ENCODE data around the gene GLT8D2. TPM values are rescaled to one million over a fixed set of nuclear protein-coding genes. Genes with fewer than 3 reads are reported as not detected.

GLT8D2 gene
- total and polyA plus RNA-seq, 2 donors (not counting 3 experiments of a cell fraction or from before 2014, with no cell fraction given), result 1.7 to 2.6 TPM

GRCh38 chr12:103998976-103999375 lies 51.0 kb downstream of the GLT8D2 start:
- Histone ChIP-seq H3K9me3 (replicated peaks; ENCODE audit: control insufficient read depth, insufficient read depth, low read length) (no peaks in the 10 kb centered on the region), H4K20me1 (replicated peaks; ENCODE audit: control insufficient read depth, extremely low read depth, insufficient read depth, low read length) (no peaks in the 10 kb centered on the region), H3K27me3 (ENCODE audit: control insufficient read depth in 2 of 2, insufficient read depth in 2 of 2, low read length in 2 of 2) (peaks cover 0 to 18% of the 10 kb centered on the region in 2 experiments), H3K9ac (replicated peaks; ENCODE audit: extremely low read depth, insufficient read depth, low read length) (no peak overlapping the region), H3K36me3 (ENCODE audit: control insufficient read depth in 2 of 2, extremely low read depth in 1 of 2, insufficient read depth in 2 of 2, low read length in 2 of 2) (no peaks in the 10 kb centered on the region), H3K4me1 (ENCODE audit: control insufficient read depth, extremely low read depth, insufficient read depth, low read length) (no peaks in the 10 kb centered on the region), H3K4me2 (ENCODE audit: insufficient read depth, low read length) (no peak overlapping the region), H3K27ac (ENCODE audit: insufficient read depth, low read depth, low read length) (no peak overlapping the region), H3K79me2 (ENCODE audit: control insufficient read depth, insufficient read depth, low read length) (no peaks in the 10 kb centered on the region), H3K9me1 (replicated peaks; ENCODE audit: control insufficient read depth, extremely low read depth, insufficient read depth, low read length) (no peaks in the 10 kb centered on the region), H3K4me3 (replicated peaks in 1 of 3; ENCODE audit: insufficient read depth in 1 of 3, low read depth in 1 of 3, low read length in 3 of 3) (no peak overlapping the region), H2AFZ (ENCODE audit: low read depth, low read length) (no peak overlapping the region)
- BruUV-seq (replicated peaks), result no TSS peak
- CTCF ChIA-PET, result no interaction called here
- DNase-seq (ENCODE audit: low read depth, low spot score), result no peak
- POLR2A ChIA-PET, result no interaction called here
- dilution Hi-C loops (cut with MboI; ENCODE audit: extremely low pct_ligation_motif_present, low sequenced_read_pairs), result no loop called here
- intact Hi-C loops (cut with micrococcal nuclease), result no loop called here
- no peak for FAIRE-seq
- no peak for TF ChIP-seq POLR2A (IDR thresholded peaks at IDR 0.05; ENCODE audit: low read depth, low read length)
- TF ChIP-seq GATA2 (IDR thresholded peaks at IDR 0.05; ENCODE audit: insufficient read depth, insufficient read length, low read depth, low read length), result no peak
- TF ChIP-seq POLR2AphosphoS5 (IDR thresholded peaks at IDR 0.05; ENCODE audit: insufficient read depth, low read depth, low read length), result no peak
- TF ChIP-seq MAX (IDR thresholded peaks at IDR 0.05; ENCODE audit: insufficient read depth, insufficient read length), result no peak
- TF ChIP-seq JUN (IDR thresholded peaks at IDR 0.05; ENCODE audit: borderline replicate concordance, insufficient read depth, insufficient read length, low read depth), result no peak
- TF ChIP-seq CTCF (IDR thresholded peaks at IDR 0.05; ENCODE audit: extremely low read depth in 1 of 2, insufficient read depth in 1 of 2, low read depth in 1 of 2, low read length in 2 of 2), result no peak
- TF ChIP-seq FOS (IDR thresholded peaks at IDR 0.05; ENCODE audit: borderline replicate concordance, insufficient read depth, low read length), result no peak
- no peak for TF ChIP-seq EZH2 (IDR thresholded peaks at IDR 0.05; ENCODE audit: borderline replicate concordance, low read depth, low read length, severe bottlenecking)
- TF ChIP-seq MYC (IDR thresholded peaks at IDR 0.05; ENCODE audit: low read depth, low read length), result no peak

Measured in endothelial cell of umbilical vein (primary cell).